Neuron (in vitro differentiated cells): ENCODE data around the gene HRC.
"Not testable (repeated sequence)": the region's sequence is repeated elsewhere in the genome, so short reads cannot be mapped to it uniquely, and the experiment has no call there.

Experiments used
- H2AFZ ChIP-seq: one replicate; pipeline ENCODE4 v1.6.1; 2013; ENCODE audit warnings: low read depth, mild to moderate bottlenecking, inconsistent platforms, low read length, moderate library complexity
- H3K27me3 ChIP-seq: one replicate; pipeline ENCODE4 v1.6.1; 2013; ENCODE audit warnings: low read length; ENCODE audit not compliant: insufficient read depth
- H3K36me3 ChIP-seq: one replicate; pipeline ENCODE4 v1.6.1; 2013; ENCODE audit warnings: low read length; ENCODE audit not compliant: insufficient read depth
- H3K4me1 ChIP-seq: one replicate; pipeline ENCODE4 v1.6.1; 2013; ENCODE audit warnings: low read length; ENCODE audit not compliant: insufficient read depth
- H3K4me3 ChIP-seq: 2 replicates; pipeline ENCODE4 v1.5.1; 2013; ENCODE audit warnings: mild to moderate bottlenecking, low read length, moderate library complexity
- H3K9me3 ChIP-seq: one replicate; pipeline ENCODE4 v1.6.1; 2013; ENCODE audit warnings: low read length

HRC gene

GRCh38 chr19:49155005-49155819 is at the start of gene HRC:
Gene HRC (minus strand): TSS chr19:49155396. CDS start chr19:49155237, 159 bp downstream.
- Histone ChIP-seq H3K4me3 (no peak within 1 kb of the TSS), H3K27me3 (no peaks in the 10 kb centered on the region), H3K36me3 (peaks cover 6% of the 10 kb centered on the region), H3K4me1 (peaks cover 34% of the 10 kb centered on the region), H2AFZ (no peak within 1 kb of the TSS), H3K9me3 (peaks cover 5% of the 10 kb centered on the region)

DNA sequence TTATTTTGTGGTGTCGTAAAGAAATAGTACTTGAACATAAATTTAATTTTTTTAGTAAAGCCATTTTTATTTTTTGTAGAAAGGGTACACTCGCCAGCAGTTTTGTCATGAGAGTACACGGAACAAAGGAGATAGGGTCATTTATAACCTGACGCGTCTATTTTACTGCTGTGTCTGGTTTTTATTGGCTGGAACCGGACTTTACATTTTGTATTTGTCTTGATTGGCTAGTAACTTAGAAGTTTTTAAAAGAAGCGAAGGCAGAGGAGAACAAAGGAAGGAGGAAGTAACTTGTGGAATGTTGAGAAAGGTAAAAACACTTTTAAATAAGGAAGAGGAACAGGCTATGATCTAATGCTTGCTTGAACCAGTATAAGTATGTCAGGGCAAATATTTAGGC is 45.8 kb upstream of the HRC start:
- Histone ChIP-seq H2AFZ (no peak overlapping the region), H3K4me3 (no peak overlapping the region), H3K4me1 (no peaks in the 10 kb centered on the region), H3K9me3 (no peaks in the 10 kb centered on the region), H3K27me3 (no peaks in the 10 kb centered on the region), H3K36me3 (peaks cover 66% of the 10 kb centered on the region)

- no peaks in the 10 kb centered on the region for H3K4me1 ChIP-seq
- no peak overlapping the region for H3K4me3 ChIP-seq
- H3K27me3 ChIP-seq = no peaks in the 10 kb centered on the region
- no peak overlapping the region for H2AFZ ChIP-seq
- H3K9me3 ChIP-seq = no peaks in the 10 kb centered on the region
- H3K36me3 ChIP-seq = peaks cover 60% of the 10 kb centered on the region
These were observed 45.2 kb upstream of the HRC start for GRCh38 chr19:49200238-49200862.

- Histone ChIP-seq H3K36me3 (peaks cover 57% of the 10 kb centered on the region), H3K4me3 (no peak overlapping the region), H3K9me3 (no peaks in the 10 kb centered on the region), H3K4me1 (no peaks in the 10 kb centered on the region), H2AFZ (no peak overlapping the region), H3K27me3 (no peaks in the 10 kb centered on the region)
These were observed 41.5 kb upstream of the HRC start for GRCh38 chr19:49196527-49197240.

DNA sequence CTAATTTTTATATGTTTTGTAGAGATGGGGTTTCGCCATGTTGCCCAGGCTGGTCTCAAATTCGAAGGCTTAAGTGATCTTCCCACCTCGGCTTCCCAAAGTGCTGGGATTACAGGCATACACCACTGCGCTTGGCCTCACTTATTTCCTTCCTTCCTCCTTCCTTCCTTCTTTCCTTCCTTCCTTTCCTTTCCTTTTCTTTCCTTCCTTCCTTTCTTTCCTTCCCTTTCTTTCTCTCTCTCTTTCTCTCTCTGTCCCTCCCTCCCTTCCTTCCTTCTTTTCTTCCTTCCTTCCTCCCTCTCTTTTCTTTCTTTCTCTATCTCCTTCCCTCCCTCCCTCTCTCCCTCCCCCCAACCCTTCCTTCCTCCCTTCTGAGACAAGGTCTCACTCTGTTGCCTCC is 39.2 kb upstream of the HRC start:
- no peak overlapping the region for H3K4me3 ChIP-seq
- no peak overlapping the region for H2AFZ ChIP-seq
- peaks cover 62% of the 10 kb centered on the region for H3K36me3 ChIP-seq
- H3K27me3 ChIP-seq = no peaks in the 10 kb centered on the region
- peaks cover 11% of the 10 kb centered on the region for H3K9me3 ChIP-seq
- H3K4me1 ChIP-seq = no peaks in the 10 kb centered on the region

DNA sequence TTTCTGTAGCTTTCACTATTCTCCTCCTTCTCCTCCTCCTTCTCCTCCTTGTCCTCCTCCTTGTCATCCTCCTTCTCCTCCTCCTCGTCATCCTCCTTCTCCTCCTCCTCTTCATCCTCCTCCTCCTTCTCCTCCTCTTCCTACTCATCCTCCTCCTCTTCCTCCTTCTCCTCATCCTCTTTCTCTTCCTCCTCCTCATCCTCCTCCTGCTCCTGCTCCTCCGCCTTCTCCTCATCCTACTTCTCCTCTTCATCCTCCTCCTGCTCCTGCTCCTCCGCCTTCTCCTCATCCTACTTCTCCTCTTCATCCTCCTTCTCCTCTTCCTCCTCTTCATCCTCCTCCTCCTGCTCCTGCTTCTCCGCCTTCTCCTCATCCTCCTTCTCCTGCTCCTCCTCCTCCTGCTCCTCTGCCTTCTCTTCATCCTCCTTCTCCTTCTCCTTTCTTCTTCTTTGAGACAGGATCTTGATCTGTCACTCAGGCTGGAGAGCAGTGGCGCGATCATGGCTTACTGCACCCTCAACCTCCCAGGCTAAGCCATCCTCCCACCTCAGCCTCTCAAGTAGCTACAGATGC is 38.7 kb upstream of the HRC start:
- H2AFZ ChIP-seq = no peak overlapping the region
- no peak overlapping the region for H3K4me3 ChIP-seq
- peaks cover 63% of the 10 kb centered on the region for H3K36me3 ChIP-seq
- no peaks in the 10 kb centered on the region for H3K27me3 ChIP-seq
- H3K4me1 ChIP-seq = no peaks in the 10 kb centered on the region
- H3K9me3 ChIP-seq = peaks cover 11% of the 10 kb centered on the region

DNA sequence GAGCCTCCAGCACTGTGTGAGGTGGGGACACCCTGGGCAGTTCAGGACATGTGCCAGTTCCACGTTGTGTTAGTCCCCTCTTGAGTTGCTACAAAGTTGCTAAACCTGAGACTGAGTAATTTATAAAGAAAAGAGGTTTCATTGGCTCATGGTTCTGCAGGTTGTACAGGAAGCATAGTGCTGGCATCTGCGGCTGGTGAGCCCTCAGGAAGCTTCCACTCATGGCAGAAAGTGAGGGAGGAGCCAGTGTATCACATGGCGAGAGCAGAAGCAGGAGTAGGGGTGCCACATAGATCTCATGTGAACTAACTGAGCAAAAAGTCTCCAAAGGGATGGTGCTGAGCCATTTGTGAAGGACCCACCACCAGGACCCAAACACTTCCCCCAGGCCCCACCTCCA is 35.6 kb upstream of the HRC start:
- Histone ChIP-seq H3K4me3 (no peak overlapping the region), H3K36me3 (peaks cover 79% of the 10 kb centered on the region), H3K27me3 (no peaks in the 10 kb centered on the region), H3K4me1 (no peaks in the 10 kb centered on the region), H2AFZ (no peak overlapping the region), H3K9me3 (peaks cover 11% of the 10 kb centered on the region)

GRCh38 chr19:49189259-49189658 is 34.1 kb upstream of the HRC start:
- Histone ChIP-seq H3K36me3 (peaks cover 87% of the 10 kb centered on the region), H2AFZ (no peak overlapping the region), H3K9me3 (peaks cover 11% of the 10 kb centered on the region), H3K27me3 (no peaks in the 10 kb centered on the region), H3K4me3 (no peak overlapping the region), H3K4me1 (no peaks in the 10 kb centered on the region)

DNA sequence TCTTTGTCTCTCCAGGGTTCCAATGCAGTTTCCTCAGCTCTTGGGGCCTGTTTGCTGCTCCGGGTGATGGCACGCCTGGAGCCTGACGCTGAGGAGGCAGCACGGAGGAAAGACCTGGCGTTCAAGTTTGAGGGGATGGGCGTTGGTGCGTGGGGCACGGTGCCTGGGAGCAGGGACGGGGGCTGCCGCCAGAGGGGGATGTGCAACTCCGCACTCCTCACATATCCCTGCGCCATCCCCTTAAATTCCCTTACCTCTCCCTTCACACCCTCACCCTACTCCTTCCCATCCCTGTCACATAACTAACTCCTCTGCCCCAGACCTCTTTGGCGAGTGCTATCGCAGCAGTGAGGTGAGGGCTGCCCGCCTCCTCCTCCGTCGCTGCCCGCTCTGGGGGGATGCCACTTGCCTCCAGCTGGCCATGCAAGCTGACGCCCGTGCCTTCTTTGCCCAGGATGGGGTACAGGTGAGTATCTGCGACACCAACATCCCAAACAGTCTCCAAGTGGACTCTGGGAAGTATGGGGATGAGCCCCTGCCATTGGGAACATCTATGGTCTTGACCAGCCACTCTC is 33.5 kb upstream of the HRC start:
- no peaks in the 10 kb centered on the region for H3K27me3 ChIP-seq
- H3K9me3 ChIP-seq = peaks cover 11% of the 10 kb centered on the region
- peaks cover 87% of the 10 kb centered on the region for H3K36me3 ChIP-seq
- no peaks in the 10 kb centered on the region for H3K4me1 ChIP-seq
- H3K4me3 ChIP-seq = no peak overlapping the region
- no peak overlapping the region for H2AFZ ChIP-seq

- H3K36me3 ChIP-seq = peaks cover 86% of the 10 kb centered on the region
These were observed 30.9 kb upstream of the HRC start for GRCh38 chr19:49186108-49186507.

DNA sequence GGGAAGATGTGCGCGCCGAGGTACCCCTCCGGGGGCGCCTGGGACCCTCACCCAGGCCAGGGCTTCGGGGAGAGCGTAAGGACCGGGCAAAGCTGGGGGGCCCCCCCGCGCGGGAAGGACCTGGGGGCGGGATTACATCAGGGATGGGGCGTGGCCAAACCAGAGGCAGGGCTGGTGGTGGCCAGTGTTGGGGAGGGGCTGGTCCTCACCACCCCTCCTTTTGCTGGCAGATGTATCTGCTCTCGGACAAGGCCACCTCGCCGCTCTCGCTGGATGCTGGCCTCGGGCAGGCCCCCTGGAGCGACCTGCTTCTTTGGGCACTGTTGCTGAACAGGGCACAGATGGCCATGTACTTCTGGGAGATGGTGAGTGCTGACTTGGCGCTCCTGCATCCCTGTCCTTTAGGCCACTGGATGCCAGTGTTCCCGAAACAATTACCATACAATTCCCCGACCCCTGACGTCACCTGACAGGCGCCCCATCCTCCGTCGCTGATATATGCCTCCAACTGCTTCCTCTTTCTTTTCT is 27.7 kb upstream of the HRC start:
- Histone ChIP-seq H3K36me3 (peaks cover 75% of the 10 kb centered on the region), H3K9me3 (peaks cover 10% of the 10 kb centered on the region), H3K27me3 (no peaks in the 10 kb centered on the region), H3K4me1 (no peaks in the 10 kb centered on the region), H3K4me3 (no peak overlapping the region), H2AFZ (no peak overlapping the region)

More at GRCh38 chr19:49186108-49186507, 30.9 kb upstream of the HRC start:
- Histone ChIP-seq H3K4me1 (no peaks in the 10 kb centered on the region), H3K4me3 (no peak overlapping the region), H3K9me3 (peaks cover 20% of the 10 kb centered on the region), H3K27me3 (no peaks in the 10 kb centered on the region), H2AFZ (no peak overlapping the region)

- H3K27me3 ChIP-seq, H3K4me3 ChIP-seq, H3K4me1 ChIP-seq, H3K9me3 ChIP-seq, H2AFZ ChIP-seq: not testable (repeated sequence)
- peaks cover 74% of the 10 kb centered on the region for H3K36me3 ChIP-seq
These were observed 27.0 kb upstream of the HRC start for GRCh38 chr19:49182010-49182847.
